ENCODE results near the gene USP46. TPM values are rescaled to one million over a fixed set of nuclear protein-coding genes. Genes with fewer than 3 reads are reported as not detected.

The USP46 gene
- total and polyA plus RNA-seq, 2 of the 13 experiments (the other 11 are each of a cell fraction or from before 2014, with no cell fraction given), result 4.7 to 17.4 TPM

DNA sequence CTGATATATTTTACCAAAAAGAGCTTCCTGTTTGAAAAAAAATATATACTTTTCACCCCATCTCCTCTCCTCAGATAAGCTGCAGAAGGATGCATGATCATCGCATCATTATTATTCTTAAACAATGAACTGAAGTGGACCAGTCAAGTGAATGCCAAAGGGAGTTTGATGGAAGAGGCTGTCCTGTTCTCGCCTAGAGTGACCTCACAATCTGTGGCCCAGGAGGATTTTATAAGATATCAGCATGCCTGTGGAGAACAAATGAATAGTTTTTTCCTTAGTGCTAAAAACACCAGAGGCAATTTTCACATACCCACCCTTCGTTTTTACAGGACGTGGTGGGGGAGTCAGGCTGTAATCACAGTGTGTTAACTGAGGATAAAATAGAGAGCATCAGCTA lies 112.7 kb downstream of the USP46 start:
- in situ Hi-C loops (cut with HindIII; ENCODE audit: extremely low pct_ligation_motif_present, low pct_unique_long_range_greater_than_20kb) (loop anchor here (5.0 kb wide), 1 partner anchor 436 kb away; no protein-coding TSS in a partner anchor), intact Hi-C loops (cut with micrococcal nuclease; ENCODE audit: unreplicated experiment) (no loop called here)
- WGBS (ENCODE audit: low lambda C conversion rate), result 8% methylated on average over 4 of the region's 4 CpGs
- ATAC-seq (no peak), DNase-seq (ENCODE audit: low spot score) (no peak), FAIRE-seq (no peak)
- H2AFZ ChIP-seq (ENCODE audit: low read length), result no peak overlapping the region
- CTCF ChIA-PET (ENCODE audit: low intra/inter-chr PET ratio, low total read pairs), result interaction anchor here (1.4 to 2.5 kb wide), 2 partner anchors 119 to 437 kb away, joined by 6 to 26 read pairs; no protein-coding TSS in a partner anchor
- H3K9ac ChIP-seq (ENCODE audit: insufficient read depth, low read depth, low read length), result no peak overlapping the region
- no peaks in the 10 kb centered on the region for H3K9me3 ChIP-seq (ENCODE audit: low read length)
- H3K4me2 ChIP-seq (ENCODE audit: low read depth, low read length), result no peak overlapping the region
- no peaks in the 10 kb centered on the region; a peak in 1 of 5 replicates for H3K27me3 ChIP-seq (ENCODE audit: control insufficient read depth in 1 of 2, insufficient read depth in 2 of 2, low read length in 2 of 2)
- POLR2A ChIA-PET, result no interaction called here
- BruUV-seq (replicated peaks), result no TSS peak
- no peaks in the 10 kb centered on the region for H3K4me1 ChIP-seq (ENCODE audit: insufficient read depth, low read length)
- no peaks in the 10 kb centered on the region for H3K36me3 ChIP-seq (replicated peaks in 1 of 2; ENCODE audit: control insufficient read depth in 1 of 2, insufficient read depth in 2 of 2, low read length in 2 of 2)
- no peak overlapping the region for H3K27ac ChIP-seq (ENCODE audit: extremely low read length, insufficient read depth, low read length)
- H4K20me1 ChIP-seq (ENCODE audit: insufficient read depth, low read length), result no peaks in the 10 kb centered on the region
- no peak overlapping the region for H3K4me3 ChIP-seq (replicated peaks in 1 of 3; ENCODE audit: insufficient read depth in 1 of 3, low read depth in 2 of 3, low read length in 3 of 3)
- H3K79me2 ChIP-seq (ENCODE audit: insufficient read depth, low read length), result no peaks in the 10 kb centered on the region
- TF ChIP-seq CHD4 (IDR thresholded peaks at IDR 0.05; ENCODE audit: borderline replicate concordance, low read length), result no peak
- TF ChIP-seq, protein P1, sequence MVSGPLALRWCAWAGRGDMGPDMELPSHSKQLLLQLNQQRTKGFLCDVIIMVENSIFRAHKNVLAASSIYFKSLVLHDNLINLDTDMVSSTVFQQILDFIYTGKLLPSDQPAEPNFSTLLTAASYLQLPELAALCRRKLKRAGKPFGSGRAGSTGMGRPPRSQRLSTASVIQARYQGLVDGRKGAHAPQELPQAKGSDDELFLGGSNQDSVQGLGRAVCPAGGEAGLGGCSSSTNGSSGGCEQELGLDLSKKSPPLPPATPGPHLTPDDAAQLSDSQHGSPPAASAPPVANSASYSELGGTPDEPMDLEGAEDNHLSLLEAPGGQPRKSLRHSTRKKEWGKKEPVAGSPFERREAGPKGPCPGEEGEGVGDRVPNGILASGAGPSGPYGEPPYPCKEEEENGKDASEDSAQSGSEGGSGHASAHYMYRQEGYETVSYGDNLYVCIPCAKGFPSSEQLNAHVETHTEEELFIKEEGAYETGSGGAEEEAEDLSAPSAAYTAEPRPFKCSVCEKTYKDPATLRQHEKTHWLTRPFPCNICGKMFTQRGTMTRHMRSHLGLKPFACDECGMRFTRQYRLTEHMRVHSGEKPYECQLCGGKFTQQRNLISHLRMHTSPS (CRISPR knock-in tag; IDR thresholded peaks at IDR 0.05; ENCODE audit: low read depth), result no peak
- TF ChIP-seq ZNF468 (CRISPR knock-in tag; IDR thresholded peaks at IDR 0.05), result no peak
- no peak for TF ChIP-seq ZNF605 (CRISPR knock-in tag; IDR thresholded peaks at IDR 0.05)
- TF ChIP-seq ZNF3 (CRISPR knock-in tag; IDR thresholded peaks at IDR 0.05), result no peak
- no peak for TF ChIP-seq RARG (CRISPR knock-in tag; IDR thresholded peaks at IDR 0.05; ENCODE audit: low read depth)
- TF ChIP-seq, protein P2, sequence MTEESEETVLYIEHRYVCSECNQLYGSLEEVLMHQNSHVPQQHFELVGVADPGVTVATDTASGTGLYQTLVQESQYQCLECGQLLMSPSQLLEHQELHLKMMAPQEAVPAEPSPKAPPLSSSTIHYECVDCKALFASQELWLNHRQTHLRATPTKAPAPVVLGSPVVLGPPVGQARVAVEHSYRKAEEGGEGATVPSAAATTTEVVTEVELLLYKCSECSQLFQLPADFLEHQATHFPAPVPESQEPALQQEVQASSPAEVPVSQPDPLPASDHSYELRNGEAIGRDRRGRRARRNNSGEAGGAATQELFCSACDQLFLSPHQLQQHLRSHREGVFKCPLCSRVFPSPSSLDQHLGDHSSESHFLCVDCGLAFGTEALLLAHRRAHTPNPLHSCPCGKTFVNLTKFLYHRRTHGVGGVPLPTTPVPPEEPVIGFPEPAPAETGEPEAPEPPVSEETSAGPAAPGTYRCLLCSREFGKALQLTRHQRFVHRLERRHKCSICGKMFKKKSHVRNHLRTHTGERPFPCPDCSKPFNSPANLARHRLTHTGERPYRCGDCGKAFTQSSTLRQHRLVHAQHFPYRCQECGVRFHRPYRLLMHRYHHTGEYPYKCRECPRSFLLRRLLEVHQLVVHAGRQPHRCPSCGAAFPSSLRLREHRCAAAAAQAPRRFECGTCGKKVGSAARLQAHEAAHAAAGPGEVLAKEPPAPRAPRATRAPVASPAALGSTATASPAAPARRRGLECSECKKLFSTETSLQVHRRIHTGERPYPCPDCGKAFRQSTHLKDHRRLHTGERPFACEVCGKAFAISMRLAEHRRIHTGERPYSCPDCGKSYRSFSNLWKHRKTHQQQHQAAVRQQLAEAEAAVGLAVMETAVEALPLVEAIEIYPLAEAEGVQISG (CRISPR knock-in tag; IDR thresholded peaks at IDR 0.05), result no peak
- no peak for TF ChIP-seq NR2F6 (IDR thresholded peaks at IDR 0.05)
- no peak for TF ChIP-seq NR2F6 (CRISPR knock-in tag; IDR thresholded peaks at IDR 0.05)
- no peak for TF ChIP-seq THYN1 (CRISPR knock-in tag; IDR thresholded peaks at IDR 0.05; ENCODE audit: borderline replicate concordance, low read depth)
- TF ChIP-seq RBFOX2 (IDR thresholded peaks at IDR 0.05; ENCODE audit: low read depth, low read length), result no peak
- TF ChIP-seq IKZF5 (CRISPR knock-in tag; IDR thresholded peaks at IDR 0.05), result no peak
- no peak for TF ChIP-seq RFX3 (CRISPR knock-in tag; IDR thresholded peaks at IDR 0.05)
- TF ChIP-seq PCBP1 (IDR thresholded peaks at IDR 0.05; ENCODE audit: borderline replicate concordance, low read depth, low read length), result no peak
- TF ChIP-seq, protein P3, sequence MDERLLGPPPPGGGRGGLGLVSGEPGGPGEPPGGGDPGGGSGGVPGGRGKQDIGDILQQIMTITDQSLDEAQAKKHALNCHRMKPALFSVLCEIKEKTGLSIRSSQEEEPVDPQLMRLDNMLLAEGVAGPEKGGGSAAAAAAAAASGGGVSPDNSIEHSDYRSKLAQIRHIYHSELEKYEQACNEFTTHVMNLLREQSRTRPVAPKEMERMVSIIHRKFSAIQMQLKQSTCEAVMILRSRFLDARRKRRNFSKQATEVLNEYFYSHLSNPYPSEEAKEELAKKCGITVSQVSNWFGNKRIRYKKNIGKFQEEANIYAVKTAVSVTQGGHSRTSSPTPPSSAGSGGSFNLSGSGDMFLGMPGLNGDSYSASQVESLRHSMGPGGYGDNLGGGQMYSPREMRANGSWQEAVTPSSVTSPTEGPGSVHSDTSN (CRISPR knock-in tag; IDR thresholded peaks at IDR 0.05), result no peak
- no peak for TF ChIP-seq MED1 (CRISPR knock-in tag; IDR thresholded peaks at IDR 0.05)
- no peak for TF ChIP-seq SMAD9 (CRISPR knock-in tag; IDR thresholded peaks at IDR 0.05)
- TF ChIP-seq ZNF451 (CRISPR knock-in tag; IDR thresholded peaks at IDR 0.05), result no peak

All from HepG2 (cell line).